GM19455 (cell line): ENCODE measurements around the gene CGGBP1.
"Not testable (repeated sequence)": the region's sequence is repeated elsewhere in the genome, so short reads cannot be mapped to it uniquely, and the experiment has no call there.

Experiments
- ATAC-seq: cut with Tn5 transposase; IDR thresholded peaks from one replicate; pipeline ENCODE4 v1.9.1; 2021; ENCODE audit not compliant: unreplicated experiment

The CGGBP1 gene

DNA sequence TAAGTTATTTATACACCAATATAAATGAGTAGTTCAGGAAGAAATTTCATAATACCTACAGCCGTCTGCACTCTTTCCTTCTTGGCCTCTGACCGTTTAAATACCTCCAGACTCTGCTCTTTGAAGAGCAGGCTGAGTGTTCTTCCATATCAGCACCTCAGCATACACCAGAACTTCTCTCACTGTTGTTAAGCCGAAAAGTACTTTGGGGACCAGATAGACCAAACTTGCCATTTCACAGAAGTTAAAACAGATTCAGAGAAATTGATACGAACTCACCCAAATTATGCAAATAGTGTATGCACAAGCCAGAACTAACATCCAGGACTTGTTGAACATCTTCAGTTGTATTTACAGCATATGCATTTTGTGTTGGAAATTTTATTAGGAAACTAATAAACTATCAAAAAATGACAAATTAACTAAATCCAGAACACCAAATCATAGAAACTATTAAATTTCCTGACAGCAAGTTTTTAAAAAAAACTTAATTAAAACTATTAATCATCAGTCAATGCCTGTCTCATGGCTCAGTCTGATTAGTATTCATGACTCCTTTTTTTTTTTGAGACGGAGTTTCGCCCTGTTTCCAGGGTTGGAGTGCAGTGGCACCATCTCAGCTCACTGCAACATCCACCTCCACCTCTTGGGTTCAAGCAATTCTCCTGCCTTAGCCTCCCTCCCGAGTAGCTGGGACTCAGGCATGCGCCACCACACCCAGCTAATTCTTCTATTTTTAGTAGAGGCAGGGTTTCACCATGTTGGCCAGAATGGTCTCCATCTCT lies 24.1 kb downstream of the CGGBP1 start:
- no peak for ATAC-seq

GRCh38 chr3:88033808-88034207 lies 25.0 kb downstream of the CGGBP1 start:
- ATAC-seq, result no peak

DNA sequence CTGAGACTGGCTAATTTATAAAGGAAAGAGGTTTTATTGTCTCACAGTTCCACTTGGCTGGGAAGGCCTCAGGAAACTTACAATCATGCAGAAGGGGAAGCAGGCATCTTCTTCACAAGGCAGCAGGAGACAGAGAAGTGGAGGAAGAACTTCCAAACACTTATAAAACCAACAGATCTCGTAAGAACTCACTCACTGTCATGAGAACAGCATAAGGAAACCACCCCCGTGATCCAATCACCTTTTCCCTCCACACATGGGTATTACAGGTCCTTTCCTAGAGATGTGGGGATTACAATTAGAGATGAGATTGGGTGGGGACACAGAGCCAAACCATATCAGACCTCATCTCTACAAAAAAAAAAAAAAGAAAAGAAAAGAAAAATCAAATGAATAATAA lies 25.7 kb downstream of the CGGBP1 start:
- no peak for ATAC-seq

DNA sequence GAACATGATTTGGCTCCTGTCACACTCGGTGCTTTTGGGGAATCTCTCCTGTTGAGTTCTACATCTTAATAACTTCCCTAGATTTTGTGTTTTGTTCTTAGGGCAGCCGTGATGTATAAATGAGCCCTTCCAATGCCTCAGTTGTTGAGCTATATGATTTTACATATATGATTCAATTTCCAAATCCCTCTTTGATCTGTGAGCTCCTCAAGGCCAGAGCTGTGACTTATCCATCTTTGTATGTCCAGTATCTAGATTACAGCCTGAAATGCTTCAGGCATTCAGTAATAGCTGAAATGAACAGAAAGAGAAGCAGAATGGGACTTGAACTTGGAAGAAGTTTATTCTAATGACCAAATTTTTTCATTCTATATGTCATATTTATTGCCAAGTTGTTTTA lies 26.6 kb downstream of the CGGBP1 start:
- ATAC-seq, result peak; percentile 8

- ATAC-seq, result peak; percentile 73
These were observed 27.1 kb downstream of the CGGBP1 start for GRCh38 chr3:88031642-88032077.

DNA sequence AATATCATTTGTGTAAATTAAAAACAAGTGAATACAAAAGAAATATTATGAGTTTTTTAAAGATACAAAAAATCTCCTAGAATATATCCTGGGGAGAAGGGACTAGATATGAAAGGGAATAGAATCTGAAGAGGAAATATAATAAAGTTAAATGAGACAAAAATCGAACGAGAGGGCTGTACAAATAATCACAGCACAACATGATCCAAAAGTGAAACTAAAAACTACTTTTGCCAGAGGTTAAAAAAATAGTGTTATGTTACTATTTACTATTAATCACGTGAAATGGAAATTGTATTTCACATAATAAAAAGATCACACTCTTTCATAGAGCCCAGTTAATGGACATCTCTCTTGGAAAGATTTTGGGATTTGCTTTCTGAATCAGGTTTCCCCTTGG lies 28.6 kb downstream of the CGGBP1 start:
- no peak for ATAC-seq

DNA sequence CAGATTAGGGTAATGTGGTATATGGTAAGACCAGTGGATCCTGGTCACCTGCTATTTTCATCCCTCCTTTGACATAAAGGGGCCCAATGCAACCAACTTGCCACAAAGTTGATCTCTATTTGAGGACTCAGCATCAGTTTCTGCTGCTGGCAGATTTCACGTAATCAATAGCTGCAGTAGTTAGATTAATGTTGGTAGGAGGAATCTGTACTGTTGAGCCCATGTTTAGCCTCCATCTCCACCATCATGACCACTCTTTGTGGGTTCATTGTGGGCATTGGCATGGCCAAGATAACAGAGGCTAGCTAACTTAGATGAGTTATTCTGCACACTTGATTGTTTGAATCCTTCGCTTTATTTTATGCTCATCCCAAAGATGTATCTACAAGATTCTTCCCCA lies 29.9 kb downstream of the CGGBP1 start:
- no peak for ATAC-seq

GRCh38 chr3:88025001-88025552 lies 33.7 kb downstream of the CGGBP1 start:
- ATAC-seq, result no peak

DNA sequence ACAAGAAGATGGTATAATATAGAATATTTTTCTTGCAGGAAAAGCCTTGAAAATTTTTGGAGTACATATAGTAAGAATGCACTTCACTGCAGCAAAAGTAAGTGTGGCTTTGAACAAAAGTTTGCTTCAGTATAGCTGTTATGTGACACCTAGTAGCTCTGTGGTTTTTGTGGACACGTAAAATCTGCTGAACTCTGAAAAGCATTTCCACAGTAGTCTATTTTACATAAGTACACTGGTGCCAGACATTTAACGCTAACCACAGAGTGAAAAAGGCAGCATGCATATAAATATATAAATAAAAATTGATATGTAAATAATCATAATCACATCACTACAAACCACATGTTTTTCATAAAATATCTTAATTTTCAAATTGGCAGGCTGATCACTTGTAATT lies 39.8 kb downstream of the CGGBP1 start:
- peak; percentile 89 for ATAC-seq

GRCh38 chr3:88015656-88016055 lies 43.1 kb downstream of the CGGBP1 start:
- not testable (repeated sequence) for ATAC-seq

DNA sequence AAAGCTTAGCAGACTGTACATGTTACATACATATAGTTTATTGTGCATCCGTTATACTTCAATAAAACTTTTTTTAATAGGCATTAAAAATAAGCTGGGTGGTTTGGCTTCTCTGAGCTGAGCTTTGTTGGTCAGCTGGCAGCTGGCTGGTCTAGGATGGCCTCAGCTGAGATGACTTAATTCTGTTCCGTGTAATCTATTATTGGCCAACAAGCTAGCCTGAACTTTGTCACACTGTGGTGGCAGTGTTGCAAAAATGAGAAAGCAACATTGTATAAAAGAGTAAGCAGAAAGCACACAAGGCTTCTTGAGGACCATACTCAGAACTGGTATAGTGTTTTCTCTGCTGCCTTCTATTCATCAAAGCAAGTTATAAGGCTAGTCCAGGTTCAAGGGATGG lies 45.2 kb downstream of the CGGBP1 start:
- ATAC-seq, result no peak

DNA sequence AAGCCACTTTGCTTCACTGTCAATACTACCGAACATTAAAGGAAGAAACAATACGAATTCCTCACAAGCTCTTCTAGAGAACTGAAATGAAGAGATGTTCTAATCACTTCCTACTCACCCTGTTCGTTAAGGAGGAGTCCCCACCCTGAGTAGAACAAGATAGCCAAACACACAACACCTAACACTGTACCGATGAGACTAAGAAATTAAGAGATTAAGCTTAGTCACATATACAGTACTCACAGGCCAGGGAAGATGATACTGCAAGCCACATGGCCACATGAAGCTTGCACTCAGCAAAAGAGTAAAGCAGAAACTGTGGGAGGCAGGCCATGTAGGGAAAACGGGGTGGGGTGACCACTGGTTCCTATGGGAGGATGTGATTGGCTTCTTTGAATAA lies 48.0 kb downstream of the CGGBP1 start:
- no peak for ATAC-seq

GRCh38 chr3:88009066-88009465 lies 49.7 kb downstream of the CGGBP1 start:
- no peak for ATAC-seq

GRCh38 chr3:88005066-88005465 lies 53.7 kb downstream of the CGGBP1 start:
- ATAC-seq, result no peak

DNA sequence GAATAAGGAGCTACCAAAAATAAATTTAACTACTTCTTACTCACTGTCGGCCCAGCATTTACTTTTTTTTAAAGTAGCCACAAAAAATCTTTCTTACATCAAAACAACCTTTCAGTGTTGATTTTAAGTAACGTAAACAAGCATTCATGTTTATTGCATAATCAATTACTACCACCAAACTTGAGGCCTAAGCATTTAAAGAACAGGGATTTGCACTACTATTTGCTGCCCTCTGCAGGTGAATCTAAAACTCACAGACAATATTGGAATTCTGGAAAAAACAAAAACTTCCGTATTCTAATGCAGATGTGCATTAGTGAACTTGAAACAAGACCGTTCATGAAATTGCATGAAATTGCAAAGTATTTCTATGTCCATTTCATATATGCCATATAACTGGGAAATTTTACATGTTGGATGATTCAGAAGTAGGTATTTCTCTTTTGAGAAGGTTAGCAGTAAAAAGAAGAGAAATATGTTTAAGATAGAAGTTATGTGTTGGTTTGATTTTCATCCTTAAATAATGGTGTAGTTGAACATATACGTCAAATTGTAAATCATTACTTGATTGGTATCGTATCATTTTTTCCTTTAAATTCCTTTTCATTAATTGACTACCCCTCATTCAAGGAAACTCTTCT lies 55.6 kb downstream of the CGGBP1 start:
- ATAC-seq, result no peak

- no peak for ATAC-seq
These were observed 56.4 kb downstream of the CGGBP1 start for GRCh38 chr3:88002448-88002847.
